ENCODE results near the gene CHRM5.

The CHRM5 gene, protein sequence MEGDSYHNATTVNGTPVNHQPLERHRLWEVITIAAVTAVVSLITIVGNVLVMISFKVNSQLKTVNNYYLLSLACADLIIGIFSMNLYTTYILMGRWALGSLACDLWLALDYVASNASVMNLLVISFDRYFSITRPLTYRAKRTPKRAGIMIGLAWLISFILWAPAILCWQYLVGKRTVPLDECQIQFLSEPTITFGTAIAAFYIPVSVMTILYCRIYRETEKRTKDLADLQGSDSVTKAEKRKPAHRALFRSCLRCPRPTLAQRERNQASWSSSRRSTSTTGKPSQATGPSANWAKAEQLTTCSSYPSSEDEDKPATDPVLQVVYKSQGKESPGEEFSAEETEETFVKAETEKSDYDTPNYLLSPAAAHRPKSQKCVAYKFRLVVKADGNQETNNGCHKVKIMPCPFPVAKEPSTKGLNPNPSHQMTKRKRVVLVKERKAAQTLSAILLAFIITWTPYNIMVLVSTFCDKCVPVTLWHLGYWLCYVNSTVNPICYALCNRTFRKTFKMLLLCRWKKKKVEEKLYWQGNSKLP

DNA sequence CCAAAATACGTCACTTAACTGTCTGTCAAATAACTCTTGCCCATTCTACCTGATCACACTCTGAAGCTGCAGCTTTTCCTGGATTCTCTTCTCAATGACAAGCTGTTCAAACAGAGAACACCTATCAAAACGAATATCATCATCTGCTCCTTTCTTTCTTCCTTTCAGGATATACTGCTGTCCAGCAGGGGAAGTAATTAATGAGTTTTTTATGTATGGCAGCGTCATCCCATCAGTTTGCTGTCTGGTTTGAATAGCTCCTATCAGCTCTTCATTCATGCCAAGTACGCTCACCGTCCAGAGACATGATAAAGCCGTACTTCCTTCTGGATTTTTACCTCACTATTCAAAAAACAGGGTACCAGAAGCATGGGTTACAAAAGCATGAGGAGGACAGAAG lies at the start of gene CHRM5:
Gene CHRM5, plus strand, starts transcription at position 274 of the 400 bp plus-strand sequence. CDS start 94,221 bp downstream, outside the sequence.
- DNase-seq (ENCODE audit: low read depth, low spot score), result no peak
- H3K27ac ChIP-seq, result no peak within 1 kb of the TSS

DNA sequence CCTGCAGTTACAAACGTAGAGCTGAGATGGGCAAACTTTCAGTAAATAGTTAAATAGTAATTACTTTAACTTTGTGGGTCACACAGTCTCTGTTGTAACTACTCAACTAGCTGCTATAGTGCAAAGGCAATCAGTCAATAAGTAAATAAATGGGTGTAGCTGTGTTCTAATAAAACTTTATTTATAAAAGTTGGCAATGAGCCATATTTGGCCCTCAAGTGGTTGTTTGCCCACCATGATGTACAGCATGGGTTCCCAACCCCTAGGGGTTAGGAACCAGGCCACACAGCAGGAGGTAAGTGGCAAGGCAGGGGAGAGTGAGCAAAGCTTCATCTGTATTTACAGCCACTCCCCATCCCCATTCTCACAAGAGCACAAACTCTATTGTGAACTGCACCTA lies 44.9 kb upstream of the CHRM5 start:
- H3K27ac ChIP-seq, result no peak overlapping the region

GRCh38 chr15:33926260-33926659 lies 42.0 kb upstream of the CHRM5 start:
- H3K27ac ChIP-seq, result no peak overlapping the region
- DNase-seq (ENCODE audit: low read depth, low spot score), result no peak

More for the DNA sequence above, 44.9 kb upstream of the CHRM5 start:
- no peak for DNase-seq (ENCODE audit: low read depth, low spot score)

DNA sequence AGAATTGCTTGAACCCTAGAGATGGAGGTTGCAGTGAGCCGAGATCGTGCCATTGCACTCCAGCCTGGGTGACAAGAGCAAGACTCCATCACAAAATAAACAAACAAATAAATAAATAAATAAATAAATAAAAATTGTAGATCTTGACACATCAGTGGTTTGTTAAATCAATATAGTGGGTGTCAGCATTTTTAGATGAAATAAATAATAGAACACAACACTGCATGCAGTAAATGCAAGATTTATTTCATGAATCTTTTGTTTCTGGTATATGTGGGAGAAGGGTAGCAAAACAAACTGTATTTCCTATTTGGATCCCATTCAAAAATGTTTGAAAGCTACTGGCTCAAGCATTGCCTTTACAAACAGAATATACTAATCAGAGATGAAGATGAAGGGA lies 35.6 kb upstream of the CHRM5 start:
- no peak for DNase-seq (ENCODE audit: low read depth, low spot score)
- no peak overlapping the region for H3K27ac ChIP-seq

- DNase-seq (ENCODE audit: low read depth, low spot score), result no peak
These were observed 33.9 kb upstream of the CHRM5 start for GRCh38 chr15:33934396-33934795.

GRCh38 chr15:33934921-33935320 lies 33.4 kb upstream of the CHRM5 start:
- no peak for DNase-seq (ENCODE audit: low read depth, low spot score)
- no peak overlapping the region for H3K27ac ChIP-seq

More at GRCh38 chr15:33934396-33934795, 33.9 kb upstream of the CHRM5 start:
- no peak overlapping the region for H3K27ac ChIP-seq

- H3K27ac ChIP-seq, result no peak overlapping the region
- DNase-seq (ENCODE audit: low read depth, low spot score), result no peak
These were observed 26.8 kb upstream of the CHRM5 start for GRCh38 chr15:33941279-33942063.

GRCh38 chr15:33946152-33946551 lies 22.1 kb upstream of the CHRM5 start:
- no peak for DNase-seq (ENCODE audit: low read depth, low spot score)
- no peak overlapping the region for H3K27ac ChIP-seq

DNA sequence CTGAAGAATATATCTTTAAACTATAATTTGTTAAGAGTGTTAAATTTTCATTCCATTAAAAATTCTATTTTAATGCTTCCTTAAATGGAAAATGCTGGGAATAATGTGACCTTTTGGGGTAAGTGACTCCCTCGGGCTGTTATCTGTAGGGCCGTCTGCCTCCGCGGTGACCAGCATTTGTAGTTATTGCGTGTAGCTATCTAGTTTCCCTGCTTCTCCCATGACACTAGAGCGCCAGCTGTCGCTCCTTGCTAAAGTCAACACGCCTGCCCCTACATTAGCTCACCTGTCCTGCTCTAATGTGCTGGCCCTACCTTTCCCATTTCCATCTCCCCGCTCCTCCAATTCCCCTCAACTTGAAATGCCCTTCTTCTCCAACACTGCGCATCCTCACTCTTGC lies 12.4 kb upstream of the CHRM5 start:
- H3K27ac ChIP-seq, result no peak overlapping the region
- no peak for DNase-seq (ENCODE audit: low read depth, low spot score)

- H3K27ac ChIP-seq, result no peak overlapping the region
- no peak for DNase-seq (ENCODE audit: low read depth, low spot score)
These were observed 11.9 kb upstream of the CHRM5 start for GRCh38 chr15:33956397-33956796.

- no peak overlapping the region for H3K27ac ChIP-seq
- no peak for DNase-seq (ENCODE audit: low read depth, low spot score)
These were observed 8.3 kb upstream of the CHRM5 start for GRCh38 chr15:33959844-33960548.

DNA sequence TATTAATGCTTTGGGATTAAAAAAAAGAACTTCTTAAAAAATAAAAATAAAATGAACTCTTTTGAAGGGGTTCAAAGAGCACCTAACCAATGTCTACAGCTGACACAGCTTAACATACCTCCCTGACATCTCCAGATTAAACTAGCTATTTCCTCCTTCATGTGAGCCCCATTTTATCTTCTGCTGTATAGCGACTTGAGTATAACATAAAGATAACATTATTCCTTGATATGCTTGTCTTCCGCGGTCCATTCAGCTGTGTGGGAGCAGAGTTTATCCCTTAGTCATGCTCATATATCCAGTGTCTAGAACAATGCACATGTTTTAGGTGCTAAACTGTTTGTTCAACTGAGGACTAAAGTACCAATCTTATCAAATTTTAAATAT lies 7.8 kb upstream of the CHRM5 start:
- DNase-seq (ENCODE audit: low read depth, low spot score), result no peak
- no peak overlapping the region for H3K27ac ChIP-seq

- no peak for DNase-seq (ENCODE audit: low read depth, low spot score)
- no peak overlapping the region for H3K27ac ChIP-seq
These were observed 4.2 kb upstream of the CHRM5 start for GRCh38 chr15:33963831-33964664.

GRCh38 chr15:33964665-33965040 lies 3.6 kb upstream of the CHRM5 start:
- no peak for DNase-seq (ENCODE audit: low read depth, low spot score)
- no peak overlapping the region for H3K27ac ChIP-seq

- H3K27ac ChIP-seq, result no peak overlapping the region
- DNase-seq (ENCODE audit: low read depth, low spot score), result no peak
These were observed 524 bp downstream of the CHRM5 start for GRCh38 chr15:33968821-33969220.

- no peak overlapping the region for H3K27ac ChIP-seq
- DNase-seq (ENCODE audit: low read depth, low spot score), result no peak
These were observed 3.5 kb downstream of the CHRM5 start for GRCh38 chr15:33971811-33972210.

- no peak for DNase-seq (ENCODE audit: low read depth, low spot score)
- no peak overlapping the region for H3K27ac ChIP-seq
These were observed 6.8 kb downstream of the CHRM5 start for GRCh38 chr15:33975022-33975565.

GRCh38 chr15:33980159-33980558 lies 11.9 kb downstream of the CHRM5 start:
- DNase-seq (ENCODE audit: low read depth, low spot score), result no peak
- no peak overlapping the region for H3K27ac ChIP-seq

- DNase-seq (ENCODE audit: low read depth, low spot score), result no peak
- no peak overlapping the region for H3K27ac ChIP-seq
These were observed 14.2 kb downstream of the CHRM5 start for GRCh38 chr15:33982516-33982915.

Data from epithelial cell of prostate (primary cell).